CD8-positive, alpha-beta memory T cell (primary cell): ENCODE data around the gene PPP1R3D. TPM values are rescaled to one million over a fixed set of nuclear protein-coding genes. Genes with fewer than 3 reads are reported as not detected.

Experiments used
- CTCF ChIA-PET: fragments of 350-600 bp; sonication (Branson Sonifier 250); formaldehyde crosslinking; loops from one replicate; lab custom pipeline; 2021; ENCODE audit warnings: antibody characterized with exemption; lab: Charles Lee
- POLR2A ChIA-PET: fragments of 350-600 bp; sonication (Branson Sonifier 250); formaldehyde crosslinking; loops from one replicate; lab custom pipeline; 2021; ENCODE audit warnings: antibody characterized with exemption; lab: Charles Lee
- DNase-seq, 5 donors: peaks; one replicate each; pipeline versions ENCODE4 v3.0.0 to v3.0.0-alpha.2; 2020 to 2022; ENCODE audit warnings: mixed read lengths in 1 of 5
- H3K27ac ChIP-seq: one replicate; pipeline ENCODE4 v1.7.0; 2013; ENCODE audit warnings: low read depth, mild to moderate bottlenecking, low read length, moderate library complexity
- H3K27me3 ChIP-seq: 2 replicates; pipeline ENCODE4 v1.7.0; 2013; ENCODE audit warnings: low read length, mild to moderate bottlenecking; ENCODE audit not compliant: insufficient read depth, poor library complexity, severe bottlenecking
- H3K36me3 ChIP-seq: 2 replicates; pipeline ENCODE4 v1.7.0; 2013; ENCODE audit warnings: mild to moderate bottlenecking, low read length, moderate library complexity; ENCODE audit not compliant: insufficient read depth
- H3K4me1 ChIP-seq: 2 replicates; pipeline ENCODE4 v1.7.0; 2013; ENCODE audit warnings: mild to moderate bottlenecking, low read length, moderate library complexity; ENCODE audit not compliant: insufficient read depth
- H3K4me3 ChIP-seq: 2 replicates; pipeline ENCODE4 v1.7.0; 2013; ENCODE audit warnings: mild to moderate bottlenecking, low read length
- H3K9me3 ChIP-seq: 2 replicates; pipeline ENCODE4 v1.7.0; 2013; ENCODE audit warnings: mild to moderate bottlenecking, low read length
- H3K27ac Mint-ChIP-seq, 8 donors: one replicate each; pipeline ENCODE4 v1.8.0; 2020 to 2021; ENCODE audit warnings: mixed read lengths in 8 of 8, mild to moderate bottlenecking in 6 of 8, inconsistent platforms in 3 of 8, moderate library complexity in 3 of 8
- H3K27me3 Mint-ChIP-seq, 2 donors: one replicate each; pipeline ENCODE4 v1.8.0; 2020 to 2021; ENCODE audit warnings: mixed read lengths in 2 of 2, mild to moderate bottlenecking in 1 of 2, moderate library complexity in 1 of 2
- H3K36me3 Mint-ChIP-seq, 3 donors: one replicate each; pipeline ENCODE4 v1.8.0; 2020 to 2021; ENCODE audit warnings: mixed read lengths in 3 of 3, inconsistent platforms in 1 of 3, mild to moderate bottlenecking in 1 of 3
- H3K4me1 Mint-ChIP-seq, 3 donors: one replicate each; pipeline ENCODE4 v1.8.0; 2020 to 2021; ENCODE audit warnings: mixed read lengths in 3 of 3, inconsistent platforms in 1 of 3, mild to moderate bottlenecking in 1 of 3
- H3K4me3 Mint-ChIP-seq, 7 donors: one replicate each; pipeline ENCODE4 v1.8.0; 2020 to 2021; ENCODE audit warnings: mixed read lengths in 7 of 7, mild to moderate bottlenecking in 6 of 7, moderate library complexity in 4 of 7, inconsistent platforms in 2 of 7
- H3K9me3 Mint-ChIP-seq, 5 donors: one replicate each; pipeline ENCODE4 v1.8.0; 2020 to 2022; ENCODE audit warnings: mixed read lengths in 5 of 5, mild to moderate bottlenecking in 3 of 5, moderate library complexity in 2 of 5, inconsistent platforms in 1 of 5
- polyA plus RNA-seq: library from polyadenylated mRNA; unstranded; fragments of 300-500 nt; fragmentation: Illumina TruSeq; gene quantifications from one replicate; pipeline ENCODE4 v1.2.3, GENCODE V29; 2021
- total RNA-seq, 2 experiments: library from RNA; stranded (reverse); gene quantifications; one replicate each; pipeline ENCODE4 v1.2.3, GENCODE V29; 2021

Gene PPP1R3D, protein sequence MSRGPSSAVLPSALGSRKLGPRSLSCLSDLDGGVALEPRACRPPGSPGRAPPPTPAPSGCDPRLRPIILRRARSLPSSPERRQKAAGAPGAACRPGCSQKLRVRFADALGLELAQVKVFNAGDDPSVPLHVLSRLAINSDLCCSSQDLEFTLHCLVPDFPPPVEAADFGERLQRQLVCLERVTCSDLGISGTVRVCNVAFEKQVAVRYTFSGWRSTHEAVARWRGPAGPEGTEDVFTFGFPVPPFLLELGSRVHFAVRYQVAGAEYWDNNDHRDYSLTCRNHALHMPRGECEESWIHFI
- total RNA-seq (1 to 10 TPM; 6.7 TPM), polyA plus RNA-seq (3.3 TPM)

DNA sequence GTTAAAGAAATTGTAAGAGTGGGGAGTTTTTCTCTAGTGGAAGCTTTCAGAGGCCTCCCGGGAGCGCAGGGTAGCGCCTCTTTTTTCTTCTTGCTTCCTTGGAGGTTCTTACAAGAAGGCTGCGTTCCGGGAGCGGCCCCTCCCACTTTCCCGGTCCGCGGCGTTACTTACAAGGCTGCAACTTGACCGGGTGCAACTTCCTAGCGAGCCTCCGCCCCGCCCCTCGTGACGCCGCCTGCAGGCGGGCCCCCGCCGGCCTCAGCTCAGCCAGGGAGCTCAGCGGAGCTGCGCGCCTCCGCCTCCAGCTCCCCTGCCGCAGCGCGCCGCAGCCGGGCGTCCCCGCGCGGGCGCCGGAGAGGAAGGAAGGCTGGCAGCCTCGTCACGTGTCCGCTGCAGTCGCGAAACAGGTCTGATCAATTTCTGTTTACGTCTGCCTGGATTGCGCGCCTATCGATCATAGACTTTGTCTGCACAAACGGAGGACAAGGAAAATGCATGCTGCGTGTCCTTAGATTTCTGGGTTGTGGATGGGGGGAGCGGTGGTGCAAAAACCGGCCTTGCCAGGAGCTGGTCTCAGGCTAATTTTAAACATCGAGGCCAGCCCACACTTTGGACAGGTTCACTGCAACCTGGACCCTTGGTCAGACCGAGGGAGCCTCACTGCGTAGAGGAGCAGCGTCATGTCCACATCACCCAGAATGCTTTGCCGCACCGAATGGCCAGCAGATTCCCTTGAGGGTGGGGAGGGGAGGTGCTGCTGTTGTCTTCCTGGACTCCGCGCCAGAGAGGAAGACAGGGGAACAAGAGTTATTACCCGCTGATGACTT is at the start of gene PPP1R3D, which contains the start of gene FAM217B:
Gene PPP1R3D, minus strand, starts transcription at position 177 of the 827 bp plus-strand sequence. CDS start 374 bp downstream, outside the sequence.
Gene FAM217B, plus strand, starts transcription at position 261 of the 827 bp plus-strand sequence. CDS start 3,555 bp downstream, outside the sequence.
- H3K9me3 Mint-ChIP-seq = no peaks in the 10 kb centered on the region
- DNase-seq = peak; percentile 83 to 91 (median 86)
- Histone ChIP-seq H3K36me3 (peaks cover 17% of the 10 kb centered on the region), H3K27ac (peak within 1 kb of the TSS; percentile 97), H3K9me3 (no peaks in the 10 kb centered on the region), H3K4me3 (peak within 1 kb of the TSS; percentile 100), H3K4me1 (peaks cover 35% of the 10 kb centered on the region), H3K27me3 (no peaks in the 10 kb centered on the region)
- POLR2A ChIA-PET = interaction anchor here (0.6 to 1.3 kb wide), 6 partner anchors 9 to 1291 kb away, joined by 3 to 4 read pairs (median 3); no protein-coding TSS in a partner anchor
- H3K27ac Mint-ChIP-seq = peak within 1 kb of the TSS; percentile 96 to 99 (median 98)
- H3K4me1 Mint-ChIP-seq = peaks cover 56 to 68% (median 57%) of the 10 kb centered on the region in 3 donors
- CTCF ChIA-PET = interaction anchor here (0.8 to 3.8 kb wide), 6 partner anchors 9 to 197 kb away, joined by 3 to 29 read pairs (median 3); partner anchors contain the start of gene CDH26
- H3K4me3 Mint-ChIP-seq = peak within 1 kb of the TSS; percentile 91 to 99 (median 98)
- no peaks in the 10 kb centered on the region for H3K27me3 Mint-ChIP-seq
- peaks cover 0 to 46% (median 13%) of the 10 kb centered on the region in 3 donors for H3K36me3 Mint-ChIP-seq

GRCh38 chr20:59988141-59988540 is 48.0 kb upstream of the PPP1R3D start:
- Histone ChIP-seq H3K27me3 (no peaks in the 10 kb centered on the region), H3K4me3 (no peak overlapping the region), H3K4me1 (no peaks in the 10 kb centered on the region), H3K9me3 (no peaks in the 10 kb centered on the region), H3K27ac (no peak overlapping the region), H3K36me3 (no peaks in the 10 kb centered on the region)
- CTCF ChIA-PET = no interaction called here
- no peak for DNase-seq
- POLR2A ChIA-PET = no interaction called here
- Mint-ChIP-seq H3K27me3 (no peaks in the 10 kb centered on the region), H3K4me3 (no peak overlapping the region), H3K27ac (no peak overlapping the region), H3K9me3 (no peaks in the 10 kb centered on the region), H3K36me3 (peaks cover 0 to 5% (median 4%) of the 10 kb centered on the region in 3 donors), H3K4me1 (no peaks in the 10 kb centered on the region)

GRCh38 chr20:59987135-59987534 is 47.0 kb upstream of the PPP1R3D start:
- Histone ChIP-seq H3K4me3 (no peak overlapping the region), H3K27me3 (no peaks in the 10 kb centered on the region), H3K9me3 (no peaks in the 10 kb centered on the region), H3K4me1 (no peaks in the 10 kb centered on the region), H3K36me3 (no peaks in the 10 kb centered on the region), H3K27ac (no peak overlapping the region)
- H3K27me3 Mint-ChIP-seq = no peaks in the 10 kb centered on the region
- ChIA-PET CTCF (no interaction called here), POLR2A (no interaction called here)
- H3K27ac Mint-ChIP-seq = peak overlapping the region in 1 of 8 donors; percentile 32
- no peak for DNase-seq
- peaks cover 0 to 5% (median 4%) of the 10 kb centered on the region in 3 donors for H3K36me3 Mint-ChIP-seq
- H3K4me3 Mint-ChIP-seq = no peak overlapping the region
- H3K4me1 Mint-ChIP-seq = no peaks in the 10 kb centered on the region
- no peaks in the 10 kb centered on the region for H3K9me3 Mint-ChIP-seq

DNA sequence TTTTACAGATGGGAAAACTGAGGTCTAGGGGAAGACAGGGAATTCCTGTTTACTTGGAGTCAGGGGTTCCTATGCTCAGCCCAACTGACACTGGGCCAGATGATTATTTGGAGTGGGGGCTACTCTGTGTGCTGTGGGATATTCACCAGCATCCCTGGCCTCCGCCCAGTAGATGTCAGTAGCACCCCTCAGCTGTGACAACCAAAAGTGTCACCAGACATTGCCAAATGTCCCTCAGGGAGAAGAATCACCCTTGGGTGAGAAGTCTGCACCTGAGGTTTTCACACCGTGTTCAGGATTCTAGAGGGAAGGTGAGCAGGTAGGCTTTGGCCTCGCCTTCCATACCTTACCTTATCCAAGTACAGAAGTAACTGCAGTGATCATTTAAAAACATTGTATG is 45.8 kb upstream of the PPP1R3D start:
- ChIA-PET POLR2A (no interaction called here), CTCF (no interaction called here)
- peak overlapping the region in 2 of 8 donors; percentile 43 to 54 for H3K27ac Mint-ChIP-seq
- peaks cover 0 to 6% (median 5%) of the 10 kb centered on the region in 3 donors for H3K36me3 Mint-ChIP-seq
- Histone ChIP-seq H3K27me3 (no peaks in the 10 kb centered on the region), H3K27ac (no peak overlapping the region), H3K4me3 (no peak overlapping the region), H3K36me3 (no peaks in the 10 kb centered on the region), H3K9me3 (no peaks in the 10 kb centered on the region), H3K4me1 (no peaks in the 10 kb centered on the region)
- H3K27me3 Mint-ChIP-seq = no peaks in the 10 kb centered on the region
- H3K4me3 Mint-ChIP-seq = no peak overlapping the region
- no peak for DNase-seq
- H3K9me3 Mint-ChIP-seq = no peaks in the 10 kb centered on the region
- H3K4me1 Mint-ChIP-seq = no peaks in the 10 kb centered on the region

GRCh38 chr20:59985164-59985563 is 45.1 kb upstream of the PPP1R3D start:
- H3K27me3 ChIP-seq = no peaks in the 10 kb centered on the region
- H3K4me1 ChIP-seq = no peaks in the 10 kb centered on the region
- DNase-seq = no peak
- ChIA-PET POLR2A (no interaction called here), CTCF (no interaction called here)
- H3K36me3 Mint-ChIP-seq = peaks cover 0 to 6% (median 5%) of the 10 kb centered on the region in 3 donors
- H3K9me3 Mint-ChIP-seq = no peaks in the 10 kb centered on the region
- no peak overlapping the region for H3K4me3 ChIP-seq
- no peaks in the 10 kb centered on the region for H3K27me3 Mint-ChIP-seq
- H3K36me3 ChIP-seq = no peaks in the 10 kb centered on the region
- H3K9me3 ChIP-seq = no peaks in the 10 kb centered on the region
- no peak overlapping the region for H3K27ac Mint-ChIP-seq
- no peak overlapping the region for H3K4me3 Mint-ChIP-seq
- H3K4me1 Mint-ChIP-seq = no peaks in the 10 kb centered on the region
- no peak overlapping the region for H3K27ac ChIP-seq

- POLR2A ChIA-PET = no interaction called here
- H3K4me3 ChIP-seq = no peak overlapping the region
These were observed 44.4 kb upstream of the PPP1R3D start for GRCh38 chr20:59984541-59984940.

GRCh38 chr20:59983076-59983475 is 43.0 kb upstream of the PPP1R3D start:
- H3K4me1 Mint-ChIP-seq = no peaks in the 10 kb centered on the region
- no peaks in the 10 kb centered on the region for H3K9me3 Mint-ChIP-seq
- ChIA-PET POLR2A (no interaction called here), CTCF (no interaction called here)
- no peaks in the 10 kb centered on the region for H3K27me3 ChIP-seq
- no peak overlapping the region for H3K4me3 ChIP-seq
- no peak overlapping the region for H3K4me3 Mint-ChIP-seq
- H3K27ac Mint-ChIP-seq = no peak overlapping the region
- H3K36me3 Mint-ChIP-seq = peaks cover 0 to 6% (median 2%) of the 10 kb centered on the region in 3 donors
- no peaks in the 10 kb centered on the region for H3K9me3 ChIP-seq
- no peaks in the 10 kb centered on the region for H3K4me1 ChIP-seq
- H3K27me3 Mint-ChIP-seq = no peaks in the 10 kb centered on the region
- H3K27ac ChIP-seq = no peak overlapping the region
- no peaks in the 10 kb centered on the region for H3K36me3 ChIP-seq
- no peak for DNase-seq

More at GRCh38 chr20:59984541-59984940, 44.4 kb upstream of the PPP1R3D start:
- Mint-ChIP-seq H3K27me3 (no peaks in the 10 kb centered on the region), H3K36me3 (peaks cover 0 to 6% (median 2%) of the 10 kb centered on the region in 3 donors), H3K27ac (no peak overlapping the region), H3K4me1 (no peaks in the 10 kb centered on the region), H3K4me3 (no peak overlapping the region), H3K9me3 (no peaks in the 10 kb centered on the region)
- no peak overlapping the region for H3K27ac ChIP-seq
- no peaks in the 10 kb centered on the region for H3K36me3 ChIP-seq
- CTCF ChIA-PET = no interaction called here
- H3K4me1 ChIP-seq = no peaks in the 10 kb centered on the region
- DNase-seq = no peak
- H3K9me3 ChIP-seq = no peaks in the 10 kb centered on the region
- no peaks in the 10 kb centered on the region for H3K27me3 ChIP-seq

DNA sequence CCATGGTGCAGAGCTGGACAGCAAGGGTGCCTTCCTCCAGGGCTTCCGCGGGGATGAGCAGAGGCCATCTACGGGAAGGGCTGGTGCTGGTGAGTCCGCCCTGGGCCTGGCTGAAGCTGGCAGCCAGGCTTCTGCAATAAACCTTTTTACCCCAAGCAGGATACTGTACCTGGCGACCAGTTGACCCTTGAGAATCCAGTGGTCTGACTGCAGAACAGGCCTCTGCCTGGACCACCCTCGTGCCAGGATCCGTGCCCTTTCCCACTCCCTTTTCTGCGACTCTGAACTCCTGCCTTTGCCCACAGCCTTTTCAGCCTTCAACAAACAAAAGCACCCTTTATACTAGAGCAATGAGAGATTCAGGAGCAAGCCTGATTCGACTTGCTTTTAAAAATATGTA is 37.0 kb upstream of the PPP1R3D start:
- Histone ChIP-seq H3K36me3 (no peaks in the 10 kb centered on the region), H3K27ac (no peak overlapping the region), H3K4me3 (no peak overlapping the region), H3K27me3 (no peaks in the 10 kb centered on the region), H3K9me3 (no peaks in the 10 kb centered on the region), H3K4me1 (no peaks in the 10 kb centered on the region)
- Mint-ChIP-seq H3K4me3 (no peak overlapping the region), H3K36me3 (peaks cover 2 to 8% (median 7%) of the 10 kb centered on the region in 3 donors), H3K27ac (no peak overlapping the region), H3K4me1 (no peaks in the 10 kb centered on the region), H3K9me3 (no peaks in the 10 kb centered on the region), H3K27me3 (no peaks in the 10 kb centered on the region)
- ChIA-PET CTCF (no interaction called here), POLR2A (no interaction called here)
- DNase-seq = no peak
